H9 (cell line): ENCODE results near the gene FBXW4. TPM values are rescaled to one million over a fixed set of nuclear protein-coding genes. Genes with fewer than 3 reads are reported as not detected.

Experiments
- DNase-seq: peaks from one replicate; pipeline ENCODE4 v3.0.0-alpha.2; 2017
- H2AFZ ChIP-seq: one replicate; pipeline ENCODE4 v1.6.1; 2013; ENCODE audit warnings: mild to moderate bottlenecking, low read length, control low read depth, moderate library complexity
- H2AK5ac ChIP-seq: 2 replicates; pipeline ENCODE4 v1.6.1; 2013; ENCODE audit warnings: low read length, control low read depth, mixed read lengths; ENCODE audit not compliant: insufficient read length
- H2BK120ac ChIP-seq: one replicate; pipeline ENCODE4 v1.6.1; 2013; ENCODE audit warnings: low read depth, mild to moderate bottlenecking, low read length, control low read depth, inconsistent platforms; ENCODE audit not compliant: poor library complexity, severe bottlenecking
- H2BK12ac ChIP-seq: 2 replicates; pipeline ENCODE4 v1.6.1; 2013; ENCODE audit warnings: low read length, control low read depth, mixed read lengths, low read depth; ENCODE audit not compliant: insufficient read length
- H2BK15ac ChIP-seq: 2 replicates; pipeline ENCODE4 v1.6.1; 2013; ENCODE audit warnings: low read depth, low read length, control low read depth
- H2BK20ac ChIP-seq: one replicate; pipeline ENCODE4 v1.6.1; 2013; ENCODE audit warnings: low read depth, mild to moderate bottlenecking, low read length, control low read depth, inconsistent platforms; ENCODE audit not compliant: poor library complexity, severe bottlenecking
- H2BK5ac ChIP-seq: 2 replicates; pipeline ENCODE4 v1.6.1; 2013; ENCODE audit warnings: low read length, control low read depth, mixed read lengths; ENCODE audit not compliant: insufficient read length
- H3K14ac ChIP-seq: 2 replicates; pipeline ENCODE4 v1.6.1; 2013; ENCODE audit warnings: low read length, control low read depth; ENCODE audit not compliant: insufficient read depth
- H3K18ac ChIP-seq: 2 replicates; pipeline ENCODE4 v1.6.1; 2013; ENCODE audit warnings: low read depth, mild to moderate bottlenecking, mixed read lengths, low read length, control low read depth; ENCODE audit not compliant: insufficient read length
- H3K23ac ChIP-seq: 2 replicates; pipeline ENCODE4 v1.6.1; 2013; ENCODE audit warnings: low read length, control low read depth, mixed read lengths, low read depth; ENCODE audit not compliant: insufficient read length
- H3K23me2 ChIP-seq: 2 replicates; pipeline ENCODE4 v1.6.1; 2013; ENCODE audit warnings: low read depth, mild to moderate bottlenecking, mixed read lengths, low read length, control low read depth; ENCODE audit not compliant: insufficient read length, poor library complexity, severe bottlenecking
- H3K27ac ChIP-seq: 2 replicates; pipeline ENCODE4 v1.5.1; 2013; ENCODE audit warnings: low read length, control low read depth, mixed read lengths, low read depth; ENCODE audit not compliant: insufficient read length
- H3K27me3 ChIP-seq: 2 replicates; pipeline ENCODE4 v1.6.1; 2013; ENCODE audit warnings: low read length, control low read depth, inconsistent platforms; ENCODE audit not compliant: insufficient read depth
- H3K4ac ChIP-seq: 2 replicates; pipeline ENCODE4 v1.6.1; 2013; ENCODE audit warnings: low read depth, mild to moderate bottlenecking, control low read depth, inconsistent platforms, low read length, moderate library complexity
- H3K4me1 ChIP-seq: 2 replicates; pipeline ENCODE4 v1.6.1; 2013; ENCODE audit warnings: low read length, control low read depth, inconsistent platforms; ENCODE audit not compliant: insufficient read depth
- H3K4me2 ChIP-seq: 2 replicates; pipeline ENCODE4 v1.6.1; 2013; ENCODE audit warnings: low read length, control low read depth, mixed read lengths; ENCODE audit not compliant: insufficient read length, insufficient read depth
- H3K56ac ChIP-seq: 2 replicates; pipeline ENCODE4 v1.6.1; 2013; ENCODE audit warnings: low read depth, mild to moderate bottlenecking, mixed read lengths, low read length, control low read depth; ENCODE audit not compliant: insufficient read length
- H3K79me1 ChIP-seq: 2 replicates; pipeline ENCODE4 v1.6.1; 2013; ENCODE audit warnings: low read depth, mild to moderate bottlenecking, moderate library complexity, low read length, control low read depth, inconsistent platforms; ENCODE audit not compliant: insufficient read depth, poor library complexity, severe bottlenecking
- H3K79me2 ChIP-seq: 2 replicates; pipeline ENCODE4 v1.6.1; 2013; ENCODE audit warnings: low read length, control low read depth, inconsistent platforms; ENCODE audit not compliant: insufficient read depth
- H3K9ac ChIP-seq: 2 replicates; pipeline ENCODE4 v1.6.1; 2013; ENCODE audit warnings: low read length, control low read depth, mixed read lengths; ENCODE audit not compliant: insufficient read length; ENCODE audit errors: extremely low read depth
- H3K9me3 ChIP-seq: one replicate; pipeline ENCODE4 v1.6.1; 2013; ENCODE audit warnings: low read depth, low read length, inconsistent platforms; ENCODE audit not compliant: control insufficient read depth
- H3T11ph ChIP-seq: one replicate; pipeline ENCODE4 v1.6.1; 2013; ENCODE audit warnings: mild to moderate bottlenecking, low read length, control low read depth, inconsistent platforms
- H4K20me1 ChIP-seq: one replicate; pipeline ENCODE4 v1.6.1; 2013; ENCODE audit not compliant: control insufficient read depth, insufficient read length, insufficient read depth
- H4K5ac ChIP-seq: 2 replicates; pipeline ENCODE4 v1.6.1; 2013; ENCODE audit warnings: low read depth, mild to moderate bottlenecking, mixed read lengths, low read length, control low read depth; ENCODE audit not compliant: insufficient read length
- H4K8ac ChIP-seq: replicated peaks from 2 replicates; pipeline ENCODE4 v1.6.1; 2013; ENCODE audit warnings: low read length, control low read depth, mixed read lengths, low read depth; ENCODE audit not compliant: insufficient read length
- H4K91ac ChIP-seq: 2 replicates; pipeline ENCODE4 v1.6.1; 2013; ENCODE audit warnings: low read depth, mild to moderate bottlenecking, moderate library complexity, mixed read lengths, low read length, control low read depth; ENCODE audit not compliant: insufficient read length
- H3K27ac Mint-ChIP-seq, 3 experiments: 2 replicates in 2 of 3; 3 replicates in 1 of 3; pipeline ENCODE4 v1.8.0; 2020 to 2021; ENCODE audit warnings: mixed read lengths in 3 of 3, mild to moderate bottlenecking in 1 of 3, moderate library complexity in 1 of 3
- H3K27me3 Mint-ChIP-seq: 2 replicates; pipeline ENCODE4 v1.8.0; 2021; ENCODE audit warnings: low read depth, mild to moderate bottlenecking, moderate library complexity, mixed read lengths
- H3K36me3 Mint-ChIP-seq, 3 experiments: 2 replicates in 2 of 3; 3 replicates in 1 of 3; pipeline ENCODE4 v1.8.0; 2020 to 2021; ENCODE audit warnings: low read depth in 3 of 3, mixed read lengths in 3 of 3; ENCODE audit not compliant: insufficient read depth in 1 of 3
- H3K4me1 Mint-ChIP-seq, 2 experiments: 2 replicates each; pipeline ENCODE4 v1.8.0; 2020; ENCODE audit warnings: mixed read lengths in 2 of 2
- H3K4me3 Mint-ChIP-seq, 2 experiments: 2 replicates in 1 of 2; 3 replicates in 1 of 2; pipeline ENCODE4 v1.8.0; 2020 to 2021; ENCODE audit warnings: mild to moderate bottlenecking in 2 of 2, mixed read lengths in 2 of 2, moderate library complexity in 1 of 2
- H3K9me3 Mint-ChIP-seq, 2 experiments: 2 replicates in 1 of 2; 3 replicates in 1 of 2; pipeline ENCODE4 v1.8.0; 2020; ENCODE audit warnings: mild to moderate bottlenecking in 2 of 2, mixed read lengths in 2 of 2, moderate library complexity in 1 of 2
- CTCF ChIP-seq: fragments of 200-600 bp; sonication (generic); conservative IDR thresholded peaks from 3 replicates; pipeline ENCODE4 v1.8.0; 2021; ENCODE audit warnings: antibody characterized with exemption, mild to moderate bottlenecking
- WGBS: extraction: QIAGEN DNeasy Blood & Tissue Kit; methylation state at CpG from one replicate; pipeline ENCODE4 v1.1.7; 2013; ENCODE audit warnings: missing lambda C conversion rate, low lambda C conversion rate, mixed read lengths; ENCODE audit not compliant: insufficient read length; ENCODE audit errors: extremely low coverage; 5-methylcytosine and 5-hydroxymethylcytosine counted together
- total RNA-seq: library from RNA; stranded (reverse); gene quantifications from 2 replicates; pipeline ENCODE4 v1.2.1, GENCODE V29; 2021

The FBXW4 gene
- total RNA-seq, 1 experiment from 2014 or later, result 41.6 TPM

- Histone ChIP-seq H2BK15ac (no peak overlapping the region), H4K91ac (no peak overlapping the region), H2AFZ (no peak overlapping the region), H3K9me3 (no peaks in the 10 kb centered on the region), H2BK120ac (no peak overlapping the region), H4K5ac (no peak overlapping the region), H3K4me1 (no peaks in the 10 kb centered on the region; the same call in 1 of the 2 replicates), H3K23ac (no peak overlapping the region), H4K20me1 (no peaks in the 10 kb centered on the region), H3K14ac (no peak overlapping the region), H2BK5ac (no peak overlapping the region), H2BK20ac (no peak overlapping the region), H3K79me2 (no peaks in the 10 kb centered on the region), H3K27me3 (no peaks in the 10 kb centered on the region), H3K79me1 (no peaks in the 10 kb centered on the region), H3K27ac (no peak overlapping the region), H2AK5ac (no peak overlapping the region), H3K9ac (no peak overlapping the region), H3K4ac (no peak overlapping the region), H3T11ph (no peak overlapping the region), H3K56ac (no peak overlapping the region), H2BK12ac (no peak overlapping the region), H3K4me2 (no peak overlapping the region), H3K18ac (no peak overlapping the region), H4K8ac (no peak overlapping the region), H3K23me2 (no peaks in the 10 kb centered on the region)
- no CpG with 5 or more reads among the region's 16 CpGs for WGBS
- no peak for DNase-seq
- peaks cover 34 to 54% of the 10 kb centered on the region in 2 experiments for H3K4me1 Mint-ChIP-seq
- H3K9me3 Mint-ChIP-seq, result no peaks in the 10 kb centered on the region; a peak in 1 of 5 replicates
- H3K27ac Mint-ChIP-seq, result peak overlapping the region in 2 of 3 experiments; percentile 36 to 67; a peak in 4 of 7 replicates
- no peak overlapping the region for H3K4me3 Mint-ChIP-seq
- no peaks in the 10 kb centered on the region; the same call in 1 of the 2 replicates for H3K27me3 Mint-ChIP-seq
- TF ChIP-seq CTCF, result no peak
- peaks cover 14 to 33% (median 31%) of the 10 kb centered on the region in 3 experiments for H3K36me3 Mint-ChIP-seq
Observed at GRCh38 chr10:101611096-101611905, 83.7 kb downstream of the FBXW4 start.
